SH-SY5Y (cell line): ENCODE results near the gene CNNM2.

Experiments used
- GATA2 ChIP-seq: IDR thresholded peaks from 2 replicates; pipeline ENCODE4 v1.6.1; 2011; ENCODE audit warnings: mild to moderate bottlenecking, low read depth, low read length
- GATA3 ChIP-seq: IDR thresholded peaks from 2 replicates; pipeline ENCODE4 v1.6.1; 2011; ENCODE audit warnings: low read depth, mild to moderate bottlenecking, low read length, moderate library complexity

- TF ChIP-seq GATA2 (no peak), GATA3 (no peak)
Observed at GRCh38 chr10:102927311-102928010, 9.4 kb downstream of the CNNM2 start.
